Measurements from ENCODE around the gene MDP1.

DNA sequence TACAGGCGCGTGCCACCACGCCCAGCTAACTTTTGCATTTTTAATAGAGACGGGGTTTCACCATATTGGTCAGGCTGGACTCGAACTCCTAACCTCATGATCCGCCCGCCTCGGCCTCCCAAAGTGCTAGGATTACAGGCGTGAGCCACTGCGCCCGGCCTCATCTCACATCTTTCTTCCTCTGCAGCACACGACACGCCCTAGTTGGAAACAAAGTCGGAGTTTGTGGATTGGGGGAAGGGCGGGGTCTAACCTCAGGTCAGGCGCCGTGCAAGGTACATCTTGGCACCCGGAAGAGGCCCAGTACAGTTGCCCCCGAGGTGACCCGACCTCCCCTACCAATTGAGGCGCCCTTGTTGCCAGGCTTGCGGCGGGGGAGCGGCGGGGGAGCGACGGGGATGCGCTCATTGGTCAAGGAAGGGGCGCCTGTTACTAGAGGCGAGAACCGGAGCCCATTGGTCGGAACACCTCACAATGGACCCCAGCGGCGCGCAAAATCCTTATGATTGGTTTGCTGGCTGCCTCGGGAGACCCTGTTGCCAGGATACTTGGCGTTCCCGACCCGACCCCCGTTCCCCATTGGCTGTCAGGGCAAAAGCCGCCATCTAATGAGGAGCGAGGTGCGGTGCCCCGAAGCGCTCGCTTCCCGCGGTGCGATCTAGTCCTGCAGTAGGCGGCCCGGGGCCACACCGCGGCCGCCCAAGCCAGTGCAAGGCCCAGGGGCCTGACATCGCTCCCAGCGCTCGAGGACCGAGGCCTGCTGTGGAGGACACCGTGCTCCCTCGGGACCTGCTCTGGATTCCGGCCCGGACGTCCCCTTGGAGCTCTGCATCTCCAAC lies 44.2 kb downstream of the MDP1 start, which contains the start of gene REC8:
- TF ChIP-seq, protein P1, sequence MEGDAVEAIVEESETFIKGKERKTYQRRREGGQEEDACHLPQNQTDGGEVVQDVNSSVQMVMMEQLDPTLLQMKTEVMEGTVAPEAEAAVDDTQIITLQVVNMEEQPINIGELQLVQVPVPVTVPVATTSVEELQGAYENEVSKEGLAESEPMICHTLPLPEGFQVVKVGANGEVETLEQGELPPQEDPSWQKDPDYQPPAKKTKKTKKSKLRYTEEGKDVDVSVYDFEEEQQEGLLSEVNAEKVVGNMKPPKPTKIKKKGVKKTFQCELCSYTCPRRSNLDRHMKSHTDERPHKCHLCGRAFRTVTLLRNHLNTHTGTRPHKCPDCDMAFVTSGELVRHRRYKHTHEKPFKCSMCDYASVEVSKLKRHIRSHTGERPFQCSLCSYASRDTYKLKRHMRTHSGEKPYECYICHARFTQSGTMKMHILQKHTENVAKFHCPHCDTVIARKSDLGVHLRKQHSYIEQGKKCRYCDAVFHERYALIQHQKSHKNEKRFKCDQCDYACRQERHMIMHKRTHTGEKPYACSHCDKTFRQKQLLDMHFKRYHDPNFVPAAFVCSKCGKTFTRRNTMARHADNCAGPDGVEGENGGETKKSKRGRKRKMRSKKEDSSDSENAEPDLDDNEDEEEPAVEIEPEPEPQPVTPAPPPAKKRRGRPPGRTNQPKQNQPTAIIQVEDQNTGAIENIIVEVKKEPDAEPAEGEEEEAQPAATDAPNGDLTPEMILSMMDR (IDR thresholded peaks at IDR 0.05) = no peak
- peak in 1 of 3 donors; percentile 7 for TF ChIP-seq POLR2A (IDR thresholded peaks at IDR 0.05)

All from body of pancreas (tissue), 4 donors.